Kidney capillary endothelial cell (primary cell): ENCODE measurements around the gene SENP2.
"Not testable (repeated sequence)": the region's sequence is repeated elsewhere in the genome, so short reads cannot be mapped to it uniquely, and the experiment has no call there.

Experiments used
- DNase-seq: peaks from one replicate; pipeline ENCODE4 v3.0.0-alpha.2; 2018; ENCODE audit warnings: low spot score

SENP2 gene

GRCh38 chr3:185647134-185647879 lies 61.2 kb downstream of the SENP2 start:
- no peak for DNase-seq

- DNase-seq: no peak
These were observed 61.8 kb downstream of the SENP2 start for GRCh38 chr3:185647880-185648210.

DNA sequence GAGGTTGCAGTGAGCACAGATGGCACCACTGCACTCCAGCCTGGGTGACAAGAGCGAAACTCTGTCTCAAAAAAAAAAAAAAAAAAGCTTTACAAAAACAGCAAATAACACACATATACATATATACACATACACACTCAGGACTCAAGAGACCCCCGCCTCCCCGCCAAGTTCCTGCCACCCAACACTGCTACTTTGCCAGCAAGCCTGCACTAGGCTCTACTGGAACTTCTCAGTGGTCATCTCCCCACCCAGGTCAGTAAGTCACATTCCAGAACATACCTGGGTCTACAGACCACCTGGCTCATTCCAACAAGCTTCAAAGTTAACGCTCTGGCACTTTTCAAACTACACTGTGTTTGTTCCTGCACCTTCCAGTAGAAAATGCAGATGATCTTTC lies 62.3 kb downstream of the SENP2 start:
- no peak for DNase-seq

DNA sequence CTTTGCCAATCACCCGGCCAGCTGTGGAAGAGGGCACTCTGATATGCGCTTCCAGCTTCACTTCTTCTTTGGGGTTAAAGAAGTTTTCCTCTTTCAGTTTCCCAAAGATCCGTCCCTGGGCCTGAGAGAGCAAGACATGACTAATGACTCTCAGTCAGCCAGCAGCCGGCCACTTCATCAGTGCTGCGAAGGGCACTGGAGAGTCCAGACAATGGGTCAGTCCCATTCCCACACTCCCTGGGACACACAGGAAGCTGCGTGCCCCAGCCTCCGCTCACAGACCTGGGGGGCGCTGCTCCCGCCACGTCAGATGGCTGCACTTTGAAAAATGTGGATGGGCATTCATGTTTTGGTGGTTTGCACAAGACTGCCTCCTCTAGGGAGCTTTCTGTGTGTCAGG lies 63.3 kb downstream of the SENP2 start:
- no peak for DNase-seq

DNA sequence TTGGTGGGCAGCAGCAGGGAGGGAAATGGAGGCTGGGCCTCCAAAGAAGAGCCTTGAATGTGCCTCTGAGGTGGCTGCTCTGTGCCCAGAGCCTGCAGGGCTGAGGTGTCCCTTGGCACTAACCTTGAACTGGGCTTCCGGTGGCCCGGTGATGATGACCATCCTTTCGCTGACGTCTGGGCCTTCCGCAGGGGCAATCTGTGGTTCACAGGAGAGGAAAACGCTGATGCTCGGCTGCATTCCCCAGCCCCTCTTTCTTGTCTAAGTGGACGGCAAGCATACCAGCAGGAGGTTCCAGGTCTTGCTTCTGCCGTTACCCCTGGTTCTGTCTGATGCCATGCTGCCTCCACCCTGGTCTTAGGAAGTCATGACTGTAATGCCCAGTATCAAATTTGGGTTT lies 65.9 kb downstream of the SENP2 start:
- DNase-seq: no peak

DNA sequence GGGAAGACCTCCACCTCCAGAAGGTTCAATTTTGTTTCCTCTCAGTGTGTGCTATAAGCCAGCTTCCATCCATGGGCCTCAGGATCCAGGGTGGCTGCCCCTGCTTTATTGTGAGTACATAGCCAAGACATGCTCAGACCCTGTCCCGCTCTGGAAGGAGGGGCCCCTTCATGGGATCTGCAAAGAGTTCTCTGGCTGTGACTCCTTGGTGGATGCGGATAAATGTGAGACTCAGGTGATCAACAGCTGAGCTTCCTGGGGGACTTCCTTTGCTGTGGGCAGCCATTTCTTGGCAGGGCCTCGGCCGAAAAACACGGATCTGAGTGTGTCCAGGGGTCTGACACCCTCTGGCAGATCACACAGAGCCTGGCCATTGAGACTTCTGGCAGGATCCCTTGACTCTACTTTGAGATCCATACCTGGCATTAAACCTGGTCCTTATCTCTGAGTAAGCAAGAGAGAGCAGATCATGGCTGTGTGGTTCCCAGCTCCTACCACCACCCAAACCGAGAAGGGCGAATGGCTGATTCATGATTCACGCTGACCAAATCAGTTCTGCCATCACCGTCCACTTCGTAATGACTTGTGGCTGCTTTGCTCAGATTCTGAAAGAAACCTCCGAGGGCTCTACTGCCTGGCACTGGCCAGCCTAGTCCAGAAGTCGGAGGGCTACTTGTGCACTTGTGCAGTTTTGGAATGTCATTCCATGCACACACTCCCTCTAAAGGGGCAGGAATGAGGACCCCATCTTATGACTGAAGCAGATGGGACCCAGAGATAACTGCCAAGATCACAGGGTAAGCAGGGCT lies 68.1 kb downstream of the SENP2 start:
- no peak for DNase-seq

DNA sequence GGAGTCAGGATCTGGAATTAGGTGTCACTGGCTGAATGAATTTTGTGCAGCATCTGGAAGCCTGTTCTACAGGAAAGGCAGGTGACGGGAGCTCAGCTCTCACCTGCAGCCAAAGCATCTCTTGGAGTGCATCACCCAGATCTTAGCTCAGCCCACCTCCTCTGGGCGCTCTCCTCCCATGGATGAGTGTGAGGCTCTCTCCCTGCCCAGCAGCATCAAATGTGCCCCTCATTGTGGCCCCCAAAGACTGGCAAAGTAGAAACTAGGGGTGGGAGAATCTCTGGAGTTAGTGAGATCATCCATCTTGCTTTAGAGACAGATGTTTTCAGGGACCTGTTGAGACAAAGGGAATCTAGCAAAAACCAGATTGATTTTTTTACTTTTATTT lies 68.7 kb downstream of the SENP2 start:
- DNase-seq: no peak

GRCh38 chr3:185655426-185656320 lies 69.6 kb downstream of the SENP2 start:
- DNase-seq: no peak

DNA sequence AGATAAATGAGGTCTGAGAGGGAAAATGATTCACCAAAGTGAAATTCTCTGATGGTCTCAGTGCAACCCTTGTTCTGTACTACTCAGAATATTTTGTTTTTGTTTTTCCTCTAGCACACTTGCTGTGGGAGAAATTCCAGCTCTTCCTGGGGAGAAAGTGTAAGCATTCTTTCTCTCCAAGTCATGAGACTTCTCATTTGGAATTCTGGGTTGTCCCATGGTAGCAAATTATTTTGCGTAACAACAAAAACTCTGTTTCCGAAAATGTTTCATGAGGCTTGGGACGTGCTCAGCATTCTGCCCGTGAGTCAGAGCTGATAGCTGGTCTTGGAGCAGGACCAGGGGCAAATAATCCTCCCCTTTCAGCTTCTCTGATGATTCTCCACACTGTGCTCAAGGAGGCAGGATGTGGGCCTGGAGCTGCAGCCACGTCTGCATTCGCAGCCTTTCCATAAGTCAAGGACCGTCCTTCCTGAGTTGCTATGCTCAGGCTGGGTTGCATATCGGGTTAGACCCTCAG lies 70.3 kb downstream of the SENP2 start:
- no peak for DNase-seq

DNA sequence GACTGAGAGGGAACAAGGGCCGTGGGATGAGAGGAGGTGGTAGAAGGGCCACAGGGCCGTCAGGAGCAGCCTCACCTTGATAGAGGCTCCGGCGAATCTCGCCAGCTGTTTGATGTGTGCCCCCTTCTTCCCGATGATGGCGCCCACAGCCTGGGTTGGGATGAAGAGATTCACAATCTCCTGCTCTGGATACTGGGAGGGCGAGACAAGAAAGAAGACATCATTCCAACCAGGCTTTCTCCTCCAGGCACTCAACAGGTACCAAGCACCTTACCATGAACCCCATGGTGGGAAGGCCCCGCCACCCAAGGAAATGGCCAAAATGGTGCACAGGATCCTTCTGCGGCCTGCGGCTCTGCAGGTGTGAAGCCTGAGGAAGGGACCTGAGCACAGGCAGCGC lies 71.1 kb downstream of the SENP2 start:
- DNase-seq: no peak

DNA sequence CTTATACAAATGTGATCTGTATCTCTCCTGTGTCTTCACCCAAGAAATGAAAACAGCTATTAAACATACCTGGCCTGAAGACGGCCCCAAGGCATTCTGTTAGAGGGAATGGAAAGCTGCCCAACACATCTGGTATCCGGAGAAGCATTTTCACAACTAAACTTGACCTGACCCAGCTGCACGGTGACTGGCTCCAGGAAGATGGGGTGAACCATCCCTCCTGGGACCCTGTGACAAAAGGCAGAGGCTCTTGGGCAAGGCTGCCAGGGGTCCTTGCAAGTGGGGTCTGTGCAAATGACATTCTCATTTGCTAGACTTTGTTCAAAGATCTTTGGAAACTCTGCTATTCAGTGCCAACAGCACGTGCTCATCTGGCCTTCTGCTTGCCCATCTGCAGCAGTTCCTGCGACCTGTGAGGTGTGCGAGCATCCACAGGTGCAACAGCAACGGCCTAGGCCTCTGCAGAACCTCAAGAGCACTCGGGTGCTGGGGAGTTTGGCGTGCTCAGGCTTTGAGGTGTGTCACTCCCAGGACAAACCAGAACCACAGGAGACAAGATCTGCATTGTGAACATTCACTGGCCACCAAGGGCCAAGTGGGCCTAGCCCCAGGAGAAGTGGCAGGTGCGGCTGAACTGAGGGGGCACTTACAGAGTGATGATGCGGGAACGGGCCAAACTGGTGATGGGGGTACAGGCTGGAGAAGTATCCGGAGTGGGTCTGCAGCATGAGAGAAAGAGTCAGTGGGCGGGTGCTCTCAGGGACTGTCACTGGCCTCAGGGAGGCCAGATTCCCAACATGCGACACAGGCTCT lies 71.8 kb downstream of the SENP2 start:
- no peak for DNase-seq

- DNase-seq: peak; percentile 63
These were observed 72.4 kb downstream of the SENP2 start for GRCh38 chr3:185658504-185658912.

DNA sequence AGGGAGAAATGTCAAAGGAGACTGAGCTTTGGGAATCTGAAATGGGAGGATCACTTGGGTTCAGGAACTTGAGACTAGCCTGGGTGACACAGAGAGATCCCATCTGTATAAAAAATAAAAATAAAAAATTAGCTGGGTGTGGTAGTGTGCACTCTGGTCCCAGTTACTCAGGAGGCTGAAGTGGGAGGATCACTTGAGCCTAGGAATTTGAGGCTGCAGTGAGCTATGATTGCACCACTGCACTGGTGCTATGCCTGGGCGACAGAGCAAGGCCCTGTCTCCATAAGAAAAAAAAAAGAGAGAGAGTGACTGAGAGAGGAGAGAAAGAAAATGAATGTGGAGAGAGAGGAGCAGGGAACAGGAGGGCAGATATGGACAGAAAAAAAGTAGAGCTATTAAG lies 72.8 kb downstream of the SENP2 start:
- DNase-seq: no peak

- peak; percentile 84 for DNase-seq
These were observed 74.1 kb downstream of the SENP2 start for GRCh38 chr3:185659942-185660921.

DNA sequence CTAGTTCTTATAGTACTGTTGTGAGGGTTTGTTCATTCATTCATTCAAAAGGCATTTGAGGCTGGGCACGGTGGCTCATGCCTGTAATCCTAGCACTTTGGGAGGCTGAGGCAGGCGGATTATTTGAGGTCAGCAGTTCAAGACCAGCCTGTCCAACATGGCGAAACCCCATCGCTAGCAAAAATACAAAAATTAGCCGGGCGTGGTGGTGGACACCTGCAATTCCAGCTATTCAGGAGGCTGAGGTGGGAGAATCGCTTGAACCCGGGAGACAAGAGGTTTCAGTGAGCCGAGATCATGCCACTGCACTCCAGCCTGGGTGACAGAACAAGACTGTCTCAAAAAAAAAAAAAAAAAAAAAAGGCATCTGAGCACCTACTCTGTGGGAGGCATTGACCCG lies 75.2 kb downstream of the SENP2 start:
- not testable (repeated sequence) for DNase-seq

DNA sequence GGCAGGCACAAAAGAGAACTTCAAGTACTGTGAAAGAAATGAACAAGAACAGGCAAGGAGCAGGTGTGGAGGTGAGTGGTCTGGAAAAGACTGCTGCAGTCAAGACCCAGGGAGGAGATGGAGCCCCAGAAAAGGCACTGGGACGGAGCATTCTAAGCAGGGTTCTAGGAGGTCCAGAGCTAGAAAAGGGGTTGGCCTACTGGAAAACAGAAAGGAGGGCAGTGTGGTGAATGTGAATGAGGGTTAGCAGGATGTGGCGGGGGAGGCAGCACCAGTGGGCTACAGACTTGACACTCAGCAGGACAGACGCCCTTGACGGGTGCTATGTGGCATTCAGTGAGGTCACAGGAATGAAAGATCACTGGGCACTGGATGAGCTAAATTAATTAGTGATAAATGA lies 75.7 kb downstream of the SENP2 start:
- DNase-seq: no peak

- no peak for DNase-seq
These were observed 77.8 kb downstream of the SENP2 start for GRCh38 chr3:185663929-185664328.

GRCh38 chr3:185667574-185667973 lies 81.5 kb downstream of the SENP2 start:
- DNase-seq: no peak

DNA sequence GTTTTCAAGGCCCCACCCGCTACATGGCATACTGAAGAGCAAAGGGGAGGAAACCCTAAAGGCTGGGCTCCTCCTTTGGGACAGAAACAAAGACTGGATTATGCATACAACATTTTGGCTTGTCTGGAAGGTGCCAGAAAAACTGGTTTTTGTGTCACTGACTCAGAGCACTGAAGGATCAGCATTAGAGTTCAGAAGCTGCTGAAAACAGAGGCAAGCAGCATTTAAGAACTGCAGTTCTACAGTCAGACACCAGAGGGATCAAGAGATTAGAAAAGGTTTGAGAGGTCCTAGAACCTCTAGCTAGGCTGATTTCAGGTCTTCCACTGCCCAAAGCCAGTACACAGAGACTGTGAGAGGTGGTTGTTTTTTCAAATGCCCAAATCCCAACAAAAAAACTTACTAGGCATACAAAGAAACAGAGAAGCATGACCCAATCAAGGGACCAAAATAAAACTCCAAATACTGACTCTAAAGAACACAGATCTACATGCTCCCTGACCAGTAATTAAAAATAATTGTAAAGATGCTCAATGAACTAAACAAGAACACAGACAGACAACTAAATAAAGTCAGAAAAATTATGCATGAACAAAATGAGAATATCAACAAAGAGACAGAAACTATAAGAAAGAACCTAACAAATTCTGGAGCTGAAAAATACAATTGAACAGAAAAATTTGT lies 91.2 kb downstream of the SENP2 start:
- DNase-seq: peak; percentile 79

DNA sequence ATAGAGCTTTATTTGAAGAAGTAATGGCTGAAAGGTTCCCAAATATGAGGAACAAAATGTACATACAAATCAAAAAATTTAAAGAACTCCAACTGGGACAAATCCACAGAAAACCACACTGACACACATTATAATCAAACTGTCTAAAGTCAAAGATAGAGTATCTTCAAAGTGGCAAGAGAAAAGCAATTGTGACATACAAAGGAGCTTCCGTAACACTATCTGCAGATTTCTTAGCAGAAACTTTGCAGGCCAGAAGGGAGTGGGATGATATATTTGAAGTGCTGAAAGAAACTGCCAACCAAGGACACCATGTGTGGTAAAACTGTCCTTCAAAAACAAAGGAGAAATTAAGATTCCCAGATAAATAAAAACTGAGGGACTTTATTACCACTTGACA lies 91.9 kb downstream of the SENP2 start:
- no peak for DNase-seq
